22Rv1 (cell line): ENCODE results near the gene KCNQ1OT1.

Experiments
- ZFX ChIP-seq: fragments of 450-650 bp; IDR thresholded peaks from 2 replicates; pipeline ENCODE4 v1.6.1; 2017; ENCODE audit warnings: antibody characterized with exemption, borderline replicate concordance
- TF ChIP-seq, protein P1 (sequence below): fragments of 450-650 bp; IDR thresholded peaks from 2 replicates; pipeline ENCODE4 v1.5.1; 2017; ENCODE audit warnings: mild to moderate bottlenecking

DNA sequence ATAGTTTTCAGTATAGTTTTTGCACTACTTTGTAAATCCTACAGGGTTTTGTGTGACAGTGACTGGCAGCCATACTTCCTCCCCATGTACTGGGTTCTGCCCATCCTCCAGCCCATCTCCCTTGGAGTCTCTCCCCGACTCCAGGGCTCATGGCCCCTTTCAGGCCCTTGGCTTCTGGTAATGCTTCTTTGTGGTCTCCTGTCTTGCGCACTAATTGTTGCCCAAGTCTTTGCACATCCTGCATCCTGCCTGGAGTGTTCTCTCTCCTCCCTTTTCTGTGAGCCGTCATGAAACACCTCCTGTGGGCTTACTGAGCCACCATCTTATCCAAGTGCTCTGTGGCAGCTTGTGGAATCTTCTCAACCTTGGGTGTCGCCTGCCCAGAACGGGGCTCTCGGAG is 11.4 kb upstream of the KCNQ1OT1 start:
- TF ChIP-seq, protein P1, sequence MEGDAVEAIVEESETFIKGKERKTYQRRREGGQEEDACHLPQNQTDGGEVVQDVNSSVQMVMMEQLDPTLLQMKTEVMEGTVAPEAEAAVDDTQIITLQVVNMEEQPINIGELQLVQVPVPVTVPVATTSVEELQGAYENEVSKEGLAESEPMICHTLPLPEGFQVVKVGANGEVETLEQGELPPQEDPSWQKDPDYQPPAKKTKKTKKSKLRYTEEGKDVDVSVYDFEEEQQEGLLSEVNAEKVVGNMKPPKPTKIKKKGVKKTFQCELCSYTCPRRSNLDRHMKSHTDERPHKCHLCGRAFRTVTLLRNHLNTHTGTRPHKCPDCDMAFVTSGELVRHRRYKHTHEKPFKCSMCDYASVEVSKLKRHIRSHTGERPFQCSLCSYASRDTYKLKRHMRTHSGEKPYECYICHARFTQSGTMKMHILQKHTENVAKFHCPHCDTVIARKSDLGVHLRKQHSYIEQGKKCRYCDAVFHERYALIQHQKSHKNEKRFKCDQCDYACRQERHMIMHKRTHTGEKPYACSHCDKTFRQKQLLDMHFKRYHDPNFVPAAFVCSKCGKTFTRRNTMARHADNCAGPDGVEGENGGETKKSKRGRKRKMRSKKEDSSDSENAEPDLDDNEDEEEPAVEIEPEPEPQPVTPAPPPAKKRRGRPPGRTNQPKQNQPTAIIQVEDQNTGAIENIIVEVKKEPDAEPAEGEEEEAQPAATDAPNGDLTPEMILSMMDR: no peak
- no peak for TF ChIP-seq ZFX
